ENCODE data around the gene MAP9. TPM values are rescaled to one million over a fixed set of nuclear protein-coding genes. Genes with fewer than 3 reads are reported as not detected.

Gene MAP9
- polyA plus RNA-seq, 3 donors: 0.01 TPM; not detected in 2

GRCh38 chr4:155392481-155393184 is 15.9 kb upstream of the MAP9 start:
- H3K4me2 ChIP-seq (replicated peaks; ENCODE audit: extremely low read depth, low read length, poor library complexity, severe bottlenecking): no peak overlapping the region
- no peak for DNase-seq

GRCh38 chr4:155391932-155392331 is 15.2 kb upstream of the MAP9 start:
- H3K9me3 Mint-ChIP-seq: peaks cover 0 to 3% (median 0%) of the 10 kb centered on the region in 7 donors
- Histone ChIP-seq H3K27me3 (ENCODE audit: control insufficient read depth in 2 of 2, insufficient read depth in 2 of 2, low read length in 2 of 2) (no peaks in the 10 kb centered on the region), H3K27ac (ENCODE audit: low read depth in 1 of 2, low read length in 2 of 2) (no peak overlapping the region), H3K9me3 (replicated peaks in 1 of 2; ENCODE audit: control insufficient read depth in 1 of 2, insufficient read depth in 1 of 2, low read length in 2 of 2) (no peaks in the 10 kb centered on the region), H3K4me1 (ENCODE audit: control insufficient read depth in 1 of 2, insufficient read depth in 2 of 2, low read length in 2 of 2) (no peaks in the 10 kb centered on the region), H3K9ac (ENCODE audit: insufficient read depth, low read length, poor library complexity, severe bottlenecking) (no peak overlapping the region), H3K4me3 (replicated peaks in 1 of 3; ENCODE audit: low read depth in 2 of 3, low read length in 3 of 3) (no peak overlapping the region), H4K20me1 (ENCODE audit: insufficient read depth, low read length) (no peaks in the 10 kb centered on the region), H3K79me2 (ENCODE audit: insufficient read depth, low read length) (no peaks in the 10 kb centered on the region), H2AFZ (ENCODE audit: insufficient read depth, low read depth, low read length, poor library complexity, severe bottlenecking) (no peak overlapping the region), H3K36me3 (replicated peaks in 1 of 2; ENCODE audit: control insufficient read depth in 1 of 2, insufficient read depth in 2 of 2, low read length in 2 of 2) (no peaks in the 10 kb centered on the region), H3K4me2 (replicated peaks; ENCODE audit: extremely low read depth, low read length, poor library complexity, severe bottlenecking) (no peak overlapping the region)
- intact Hi-C loops (cut with micrococcal nuclease): no loop called here
- H3K36me3 Mint-ChIP-seq: no peaks in the 10 kb centered on the region
- no peak overlapping the region for H3K27ac Mint-ChIP-seq
- no peak for TF ChIP-seq CTCF (IDR thresholded peaks at IDR 0.05)
- H3K4me1 Mint-ChIP-seq: no peaks in the 10 kb centered on the region
- peaks cover 0 to 2% (median 0%) of the 10 kb centered on the region in 3 donors for H3K27me3 Mint-ChIP-seq (ENCODE audit: low read depth in 3 of 3)
- DNase-seq: no peak
- no peak overlapping the region for H3K4me3 Mint-ChIP-seq

More at GRCh38 chr4:155392481-155393184, 15.9 kb upstream of the MAP9 start:
- peaks cover 0 to 2% (median 2%) of the 10 kb centered on the region in 3 donors for H3K27me3 Mint-ChIP-seq (ENCODE audit: low read depth in 3 of 3)
- no peak overlapping the region for H2AFZ ChIP-seq (ENCODE audit: insufficient read depth, low read depth, low read length, poor library complexity, severe bottlenecking)
- H3K36me3 ChIP-seq (replicated peaks in 1 of 2; ENCODE audit: control insufficient read depth in 1 of 2, insufficient read depth in 2 of 2, low read length in 2 of 2): no peaks in the 10 kb centered on the region
- H3K4me1 Mint-ChIP-seq: no peaks in the 10 kb centered on the region
- H3K79me2 ChIP-seq (ENCODE audit: insufficient read depth, low read length): no peaks in the 10 kb centered on the region
- H3K27ac ChIP-seq (ENCODE audit: low read depth in 1 of 2, low read length in 2 of 2): no peak overlapping the region
- H3K27ac Mint-ChIP-seq: no peak overlapping the region
- H3K36me3 Mint-ChIP-seq: no peaks in the 10 kb centered on the region
- H3K9me3 ChIP-seq (replicated peaks in 1 of 2; ENCODE audit: control insufficient read depth in 1 of 2, insufficient read depth in 1 of 2, low read length in 2 of 2): no peaks in the 10 kb centered on the region
- intact Hi-C loops (cut with micrococcal nuclease): no loop called here
- H3K9ac ChIP-seq (ENCODE audit: insufficient read depth, low read length, poor library complexity, severe bottlenecking): no peak overlapping the region
- no peaks in the 10 kb centered on the region for H4K20me1 ChIP-seq (ENCODE audit: insufficient read depth, low read length)
- no peak for TF ChIP-seq CTCF (IDR thresholded peaks at IDR 0.05)
- no peak overlapping the region for H3K4me3 Mint-ChIP-seq
- H3K9me3 Mint-ChIP-seq: peaks cover 0 to 3% (median 0%) of the 10 kb centered on the region in 7 donors
- no peak overlapping the region for H3K4me3 ChIP-seq (replicated peaks in 1 of 3; ENCODE audit: low read depth in 2 of 3, low read length in 3 of 3)
- WGBS (ENCODE audit: insufficient coverage): 74% methylated on average over 4 of the region's 8 CpGs
- no peaks in the 10 kb centered on the region for H3K4me1 ChIP-seq (ENCODE audit: control insufficient read depth in 1 of 2, insufficient read depth in 2 of 2, low read length in 2 of 2)
- no peaks in the 10 kb centered on the region for H3K27me3 ChIP-seq (ENCODE audit: control insufficient read depth in 2 of 2, insufficient read depth in 2 of 2, low read length in 2 of 2)

Measured in CD14-positive monocyte (primary cell).